Measurements from ENCODE around the gene LARP1.
A peak's percentile ranks its signal among the peaks of the same experiment; 100 is the strongest.
"Not testable (repeated sequence)": the region's sequence is repeated elsewhere in the genome, so short reads cannot be mapped to it uniquely, and the experiment has no call there.

The LARP1 gene

GRCh38 chr5:154734370-154735248 is 20.6 kb upstream of the LARP1 start:
- DNase-seq (ENCODE audit: low read depth in 3 of 3) = no peak

DNA sequence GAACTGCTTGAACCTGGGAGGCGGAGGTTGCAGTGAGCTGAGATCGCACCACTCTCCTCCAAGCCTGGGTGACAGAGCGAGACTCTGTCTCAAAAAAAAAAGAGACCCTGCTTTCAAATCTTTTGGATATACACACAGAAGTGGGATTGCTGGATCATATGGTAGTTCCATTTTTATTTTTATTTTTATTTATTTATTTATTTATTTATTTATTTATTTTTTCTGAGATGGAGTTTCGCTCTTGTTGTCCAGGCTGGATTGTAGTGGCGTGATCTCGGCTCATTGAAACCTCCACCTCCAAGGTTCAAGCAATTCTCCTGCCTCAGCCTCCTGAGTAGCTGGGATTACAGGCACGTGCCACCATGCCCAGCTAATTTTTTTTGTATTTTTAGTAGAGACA is 19.8 kb upstream of the LARP1 start:
- DNase-seq (ENCODE audit: low read depth in 3 of 3) = not testable (repeated sequence)

GRCh38 chr5:154736372-154736771 is 18.8 kb upstream of the LARP1 start:
- DNase-seq (ENCODE audit: low read depth in 3 of 3) = not testable (repeated sequence)

DNA sequence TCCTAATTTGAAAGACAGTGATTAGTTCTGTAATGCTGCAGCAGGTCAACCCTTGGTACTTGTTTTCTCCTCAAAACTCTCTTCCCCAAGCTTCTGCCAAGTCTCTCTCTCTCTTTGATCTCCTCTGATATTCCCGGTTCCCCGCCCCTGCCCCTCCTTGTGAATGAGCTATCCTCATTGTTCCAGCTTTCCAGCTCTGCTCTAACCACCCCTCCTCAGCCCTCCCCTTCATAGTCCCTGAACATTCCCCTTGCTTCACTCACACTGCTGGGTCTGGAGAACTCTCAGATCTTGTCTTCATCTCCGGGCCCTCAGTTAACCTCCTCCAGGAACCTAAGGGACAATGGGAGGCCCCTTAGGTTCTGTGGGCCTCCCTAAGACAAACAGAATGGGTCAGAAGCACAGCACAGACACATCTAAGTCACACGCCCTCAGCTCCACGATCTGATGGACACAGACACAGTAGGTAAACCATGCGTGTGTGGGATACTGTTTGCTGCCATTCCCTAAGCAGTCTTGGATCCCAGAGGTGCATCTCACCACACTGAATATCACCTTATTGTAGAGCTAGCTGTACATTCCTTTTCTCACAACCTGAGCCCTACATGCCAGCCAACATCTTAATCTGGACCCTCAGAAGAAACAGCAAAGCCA is 17.4 kb upstream of the LARP1 start:
- DNase-seq (ENCODE audit: low read depth in 3 of 3) = no peak

- DNase-seq (ENCODE audit: low read depth in 3 of 3) = no peak
Measured at GRCh38 chr5:154740483-154740882, 14.7 kb upstream of the LARP1 start.

- DNase-seq (ENCODE audit: low read depth in 3 of 3) = no peak
Measured at GRCh38 chr5:154740957-154741356, 14.2 kb upstream of the LARP1 start.

GRCh38 chr5:154741415-154741814 is 13.8 kb upstream of the LARP1 start:
- no peak for DNase-seq (ENCODE audit: low read depth in 3 of 3)

- DNase-seq (ENCODE audit: low read depth in 3 of 3) = no peak
Measured at GRCh38 chr5:154743812-154744211, 11.4 kb upstream of the LARP1 start.

- no peak for DNase-seq (ENCODE audit: low read depth in 3 of 3)
Measured at GRCh38 chr5:154745349-154745748, 9.8 kb upstream of the LARP1 start.

DNA sequence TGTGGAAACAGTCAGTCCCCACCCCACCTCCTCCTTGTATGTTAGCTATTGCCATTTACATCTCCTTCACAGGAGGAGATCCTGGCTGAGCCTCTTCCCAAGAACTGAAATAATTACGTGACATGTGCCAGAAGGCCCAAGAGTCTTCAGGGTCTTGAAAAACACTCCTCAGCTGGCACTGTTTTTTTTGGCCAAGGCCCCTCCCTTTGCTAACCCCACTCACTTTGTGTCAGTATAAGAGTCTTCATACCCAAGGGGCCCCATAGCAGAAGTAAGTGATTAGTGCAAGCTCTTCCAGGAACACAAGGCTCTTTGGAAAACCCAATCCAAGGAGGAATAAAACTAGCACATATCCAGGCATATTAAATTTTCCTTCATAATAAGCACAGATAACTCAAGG is 5.7 kb upstream of the LARP1 start:
- no peak for DNase-seq (ENCODE audit: low read depth in 3 of 3)

- not testable (repeated sequence) for DNase-seq (ENCODE audit: low read depth in 3 of 3)
Measured at GRCh38 chr5:154750641-154751040, 4.5 kb upstream of the LARP1 start.

DNA sequence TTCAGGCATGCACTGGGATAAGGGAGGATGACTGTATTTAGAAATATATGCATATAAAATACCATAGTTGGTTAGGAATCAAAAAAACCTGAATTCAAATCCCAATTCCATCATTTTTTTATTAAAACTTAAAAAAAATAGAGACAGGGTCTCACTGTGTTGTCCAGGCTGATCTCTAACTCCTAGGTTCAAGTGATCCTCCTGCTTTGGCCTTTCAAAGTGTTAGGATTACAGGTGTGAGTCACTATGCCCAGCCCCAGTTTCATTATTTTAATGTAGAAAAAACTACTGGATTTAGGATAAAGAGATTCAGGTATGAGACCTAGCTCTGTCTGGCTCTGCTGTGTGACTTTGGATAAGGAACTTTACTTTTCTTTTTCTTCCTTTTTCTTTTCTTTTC is 3.3 kb upstream of the LARP1 start:
- DNase-seq (ENCODE audit: low read depth in 3 of 3) = no peak

DNA sequence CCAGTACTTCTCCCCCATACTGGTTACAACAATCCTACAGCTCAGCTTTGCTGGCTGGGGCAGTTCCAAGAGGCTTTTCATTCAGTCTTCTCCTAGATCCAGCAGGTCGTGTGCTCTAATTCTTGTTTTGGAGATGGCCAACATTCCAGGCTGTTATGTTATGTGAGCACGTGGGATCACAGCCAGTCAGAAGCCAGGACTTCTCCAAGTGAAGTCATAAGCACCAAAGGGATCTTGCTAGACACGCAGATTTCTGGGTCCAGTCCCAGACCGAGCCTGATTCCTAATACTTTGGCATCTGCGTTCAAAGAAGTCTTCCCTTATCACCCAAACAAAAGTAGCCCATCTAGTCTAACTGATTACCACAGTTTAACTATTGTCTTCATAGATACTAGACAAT is 1.4 kb upstream of the LARP1 start:
- DNase-seq (ENCODE audit: low read depth in 3 of 3) = no peak

DNA sequence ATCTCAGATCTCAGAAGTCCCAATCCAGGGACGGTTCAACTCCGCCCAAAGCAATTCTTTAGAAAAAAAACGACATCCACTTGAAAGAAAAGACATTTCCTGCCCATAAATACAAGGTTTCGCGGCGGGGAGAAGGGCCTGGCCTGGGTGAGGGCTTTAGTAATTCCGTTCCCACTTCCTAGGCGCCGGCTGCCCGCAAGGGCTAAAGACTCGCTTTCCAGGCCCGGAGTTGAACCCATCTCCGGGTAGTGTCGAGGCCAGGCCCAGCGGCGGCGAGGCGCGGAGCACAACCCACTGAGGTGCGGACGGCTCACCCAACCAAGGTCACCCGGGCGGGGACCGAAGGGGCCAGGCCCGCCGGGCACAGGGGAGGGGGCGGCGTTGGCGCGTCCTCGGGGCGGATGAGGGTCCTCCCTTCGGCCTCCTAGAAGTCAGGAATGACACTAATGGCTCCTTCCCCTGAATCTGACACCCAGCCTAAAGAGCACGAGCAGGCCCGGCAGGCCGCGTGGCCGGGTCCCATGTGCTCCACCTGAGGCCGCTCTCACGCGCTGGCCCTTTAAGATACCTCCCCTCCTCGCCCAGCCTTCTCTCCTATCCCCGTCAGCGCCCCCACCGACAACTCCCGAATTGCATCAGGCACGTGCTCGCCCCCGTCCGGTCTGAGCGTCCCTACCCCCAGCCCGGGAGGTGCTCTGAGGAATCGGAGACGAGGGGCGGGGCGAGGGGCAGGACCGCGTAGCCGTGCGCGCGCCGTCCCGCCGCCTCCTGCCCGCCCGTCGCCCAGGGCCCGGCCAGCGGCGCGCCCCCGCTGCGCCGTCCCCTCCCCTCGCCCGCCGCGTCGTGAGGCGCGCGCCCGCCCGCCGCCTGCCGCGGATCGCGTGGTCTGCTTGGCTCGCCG is 467 bp upstream of the LARP1 start:
- peak; percentile 98 to 99 (median 99) for DNase-seq (ENCODE audit: low read depth in 3 of 3)

DNA sequence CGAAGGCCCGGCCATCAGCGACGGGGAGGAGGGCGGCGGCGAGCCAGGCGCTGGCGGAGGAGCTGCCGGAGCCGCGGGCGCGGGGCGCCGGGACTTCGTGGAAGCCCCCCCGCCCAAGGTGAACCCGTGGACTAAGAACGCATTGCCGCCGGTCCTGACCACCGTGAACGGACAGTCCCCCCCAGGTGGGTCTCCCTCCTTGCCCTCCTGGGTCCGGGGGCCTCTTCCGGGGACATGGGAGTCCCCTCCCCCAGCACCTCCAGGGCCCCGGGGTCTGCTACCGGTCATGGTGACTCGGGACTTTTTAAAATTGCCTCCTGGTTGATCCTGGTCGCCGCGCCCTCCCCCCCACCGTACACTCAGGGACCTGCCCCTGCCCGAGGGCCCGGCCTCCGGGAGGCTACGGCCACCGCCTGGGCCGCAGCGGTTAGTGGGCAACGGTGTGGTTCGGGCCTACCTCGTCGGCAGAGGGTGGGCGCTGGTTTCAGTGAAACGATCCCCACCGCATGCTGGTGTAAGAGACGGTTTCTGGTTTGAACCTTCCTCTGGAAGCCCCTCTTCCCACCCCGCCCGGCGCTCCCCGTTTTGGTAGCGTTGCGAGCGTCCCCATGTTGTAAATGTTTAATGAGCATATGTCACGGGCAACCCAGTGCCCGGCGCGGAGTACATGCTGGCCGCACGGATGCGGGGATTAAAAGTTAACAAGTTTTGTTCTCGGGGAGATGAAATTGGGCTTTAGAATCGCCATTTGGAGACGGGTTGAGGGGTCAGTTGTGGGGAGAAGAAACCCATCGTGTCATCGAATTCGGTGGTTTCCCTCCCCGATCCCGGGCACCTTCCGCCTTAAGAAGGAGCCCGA is 1.1 kb downstream of the LARP1 start:
- DNase-seq (ENCODE audit: low read depth in 3 of 3) = peak; percentile 22 to 28 (median 23)

GRCh38 chr5:154756868-154757813 is 2.0 kb downstream of the LARP1 start:
- peak; percentile 13 to 57 (median 39) for DNase-seq (ENCODE audit: low read depth in 3 of 3)

GRCh38 chr5:154757814-154758406 is 2.7 kb downstream of the LARP1 start:
- peak; percentile 14 to 22 (median 19) for DNase-seq (ENCODE audit: low read depth in 3 of 3)

GRCh38 chr5:154758493-154758892 is 3.3 kb downstream of the LARP1 start:
- DNase-seq (ENCODE audit: low read depth in 3 of 3) = no peak

DNA sequence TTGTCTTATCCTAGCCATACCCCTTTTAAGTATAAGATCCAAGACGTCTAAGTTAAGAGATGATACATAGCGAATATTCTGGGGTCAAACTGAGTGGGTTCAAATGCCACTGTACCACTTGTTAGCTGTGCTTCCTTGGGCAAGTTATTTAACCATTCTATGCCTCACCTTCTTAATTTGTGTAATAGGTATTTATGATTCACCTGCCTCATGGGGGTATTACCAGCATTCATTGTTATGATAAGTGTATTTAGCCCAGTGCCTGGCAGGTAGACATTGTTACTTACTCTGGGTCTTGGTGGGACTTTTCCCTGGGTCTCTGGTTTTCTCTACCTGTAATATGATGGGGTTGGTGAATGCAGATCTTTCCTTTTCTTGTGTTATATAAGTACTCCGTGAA is 3.8 kb downstream of the LARP1 start:
- no peak for DNase-seq (ENCODE audit: low read depth in 3 of 3)

GRCh38 chr5:154759868-154760267 is 4.7 kb downstream of the LARP1 start:
- not testable (repeated sequence) for DNase-seq (ENCODE audit: low read depth in 3 of 3)
